ENCODE data around the gene CDKN2C. TPM values are rescaled to one million over a fixed set of nuclear protein-coding genes. Genes with fewer than 3 reads are reported as not detected.

The CDKN2C gene
- polyA plus RNA-seq, 1 donor from 2014 or later: 0.25 TPM

- peaks cover 99% of the 10 kb centered on the region for H3K27me3 ChIP-seq (ENCODE audit: insufficient read depth, low read depth, low read length)
- H3K79me2 ChIP-seq (replicated peaks; ENCODE audit: insufficient read depth, low read length): no peaks in the 10 kb centered on the region
- no peak overlapping the region for H3K9ac ChIP-seq (ENCODE audit: low read length)
These were observed 2.7 kb downstream of the CDKN2C start for GRCh38 chr1:50972766-50973165.

GRCh38 chr1:50973255-50973654 is 3.2 kb downstream of the CDKN2C start:
- Histone ChIP-seq H3K27ac (ENCODE audit: low read length) (no peak overlapping the region), H3K4me3 (ENCODE audit: low read length) (no peak overlapping the region), H3K9ac (ENCODE audit: low read length) (no peak overlapping the region), H3F3A (ENCODE audit: insufficient read depth, low read length, poor library complexity, severe bottlenecking) (no peaks in the 10 kb centered on the region), H2AFZ (ENCODE audit: low read depth, low read length) (no peak overlapping the region), H3K36me3 (ENCODE audit: insufficient read depth, low read length) (no peaks in the 10 kb centered on the region), H3K27me3 (ENCODE audit: insufficient read depth, low read depth, low read length) (peaks cover 99% of the 10 kb centered on the region), H4K20me1 (ENCODE audit: insufficient read depth) (no peaks in the 10 kb centered on the region), H3K79me2 (replicated peaks; ENCODE audit: insufficient read depth, low read length) (no peaks in the 10 kb centered on the region), H3K9me2 (ENCODE audit: insufficient read depth, low read length) (no peaks in the 10 kb centered on the region), H3K9me3 (ENCODE audit: low read length) (no peaks in the 10 kb centered on the region), H3K4me2 (ENCODE audit: low read length) (no peak overlapping the region)
- TF ChIP-seq RAD21 (conservative IDR thresholded peaks at IDR 0.05): no peak
- no peak for TF ChIP-seq SMC3 (conservative IDR thresholded peaks at IDR 0.05; ENCODE audit: poor library complexity)
- TF ChIP-seq MXI1 (conservative IDR thresholded peaks at IDR 0.05; ENCODE audit: poor library complexity, severe bottlenecking): no peak
- no peak for TF ChIP-seq POLR2AphosphoS5 (IDR thresholded peaks at IDR 0.05)
- TF ChIP-seq, protein P1, sequence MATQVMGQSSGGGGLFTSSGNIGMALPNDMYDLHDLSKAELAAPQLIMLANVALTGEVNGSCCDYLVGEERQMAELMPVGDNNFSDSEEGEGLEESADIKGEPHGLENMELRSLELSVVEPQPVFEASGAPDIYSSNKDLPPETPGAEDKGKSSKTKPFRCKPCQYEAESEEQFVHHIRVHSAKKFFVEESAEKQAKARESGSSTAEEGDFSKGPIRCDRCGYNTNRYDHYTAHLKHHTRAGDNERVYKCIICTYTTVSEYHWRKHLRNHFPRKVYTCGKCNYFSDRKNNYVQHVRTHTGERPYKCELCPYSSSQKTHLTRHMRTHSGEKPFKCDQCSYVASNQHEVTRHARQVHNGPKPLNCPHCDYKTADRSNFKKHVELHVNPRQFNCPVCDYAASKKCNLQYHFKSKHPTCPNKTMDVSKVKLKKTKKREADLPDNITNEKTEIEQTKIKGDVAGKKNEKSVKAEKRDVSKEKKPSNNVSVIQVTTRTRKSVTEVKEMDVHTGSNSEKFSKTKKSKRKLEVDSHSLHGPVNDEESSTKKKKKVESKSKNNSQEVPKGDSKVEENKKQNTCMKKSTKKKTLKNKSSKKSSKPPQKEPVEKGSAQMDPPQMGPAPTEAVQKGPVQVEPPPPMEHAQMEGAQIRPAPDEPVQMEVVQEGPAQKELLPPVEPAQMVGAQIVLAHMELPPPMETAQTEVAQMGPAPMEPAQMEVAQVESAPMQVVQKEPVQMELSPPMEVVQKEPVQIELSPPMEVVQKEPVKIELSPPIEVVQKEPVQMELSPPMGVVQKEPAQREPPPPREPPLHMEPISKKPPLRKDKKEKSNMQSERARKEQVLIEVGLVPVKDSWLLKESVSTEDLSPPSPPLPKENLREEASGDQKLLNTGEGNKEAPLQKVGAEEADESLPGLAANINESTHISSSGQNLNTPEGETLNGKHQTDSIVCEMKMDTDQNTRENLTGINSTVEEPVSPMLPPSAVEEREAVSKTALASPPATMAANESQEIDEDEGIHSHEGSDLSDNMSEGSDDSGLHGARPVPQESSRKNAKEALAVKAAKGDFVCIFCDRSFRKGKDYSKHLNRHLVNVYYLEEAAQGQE (IDR thresholded peaks at IDR 0.05; ENCODE audit: borderline replicate concordance): no peak
- TF ChIP-seq CTCF (IDR thresholded peaks at IDR 0.05; ENCODE audit: poor library complexity, severe bottlenecking): no peak
- TF ChIP-seq EP300 (conservative IDR thresholded peaks at IDR 0.05; ENCODE audit: poor library complexity, severe bottlenecking): no peak
- TF ChIP-seq EZH2 (IDR thresholded peaks at IDR 0.05; ENCODE audit: borderline replicate concordance, insufficient read depth, low read length, poor library complexity, severe bottlenecking): no peak
- no peak for TF ChIP-seq TAF1 (IDR thresholded peaks at IDR 0.05; ENCODE audit: low read depth)

More at GRCh38 chr1:50972766-50973165, 2.7 kb downstream of the CDKN2C start:
- no peaks in the 10 kb centered on the region for H3K9me3 ChIP-seq (ENCODE audit: low read length)
- H4K20me1 ChIP-seq (ENCODE audit: insufficient read depth): no peaks in the 10 kb centered on the region
- no peaks in the 10 kb centered on the region for H3F3A ChIP-seq (ENCODE audit: insufficient read depth, low read length, poor library complexity, severe bottlenecking)
- TF ChIP-seq MXI1 (conservative IDR thresholded peaks at IDR 0.05; ENCODE audit: poor library complexity, severe bottlenecking) (no peak), RAD21 (conservative IDR thresholded peaks at IDR 0.05) (no peak), EZH2 (IDR thresholded peaks at IDR 0.05; ENCODE audit: borderline replicate concordance, insufficient read depth, low read length, poor library complexity, severe bottlenecking) (no peak), EP300 (conservative IDR thresholded peaks at IDR 0.05; ENCODE audit: poor library complexity, severe bottlenecking) (no peak), TAF1 (IDR thresholded peaks at IDR 0.05; ENCODE audit: low read depth) (no peak), POLR2AphosphoS5 (IDR thresholded peaks at IDR 0.05) (no peak), SMC3 (conservative IDR thresholded peaks at IDR 0.05; ENCODE audit: poor library complexity) (no peak), CTCF (IDR thresholded peaks at IDR 0.05; ENCODE audit: poor library complexity, severe bottlenecking) (no peak)
- TF ChIP-seq, protein P1 (IDR thresholded peaks at IDR 0.05; ENCODE audit: borderline replicate concordance): no peak
- H3K36me3 ChIP-seq (ENCODE audit: insufficient read depth, low read length): no peaks in the 10 kb centered on the region
- H3K9me2 ChIP-seq (ENCODE audit: insufficient read depth, low read length): no peaks in the 10 kb centered on the region
- no peak overlapping the region for H3K27ac ChIP-seq (ENCODE audit: low read length)
- H3K4me2 ChIP-seq (ENCODE audit: low read length): no peak overlapping the region
- no peak overlapping the region for H3K4me3 ChIP-seq (ENCODE audit: low read length)
- H2AFZ ChIP-seq (ENCODE audit: low read depth, low read length): no peak overlapping the region
